HFFc6 (cell line): ENCODE results near the gene TAF10. TPM values are rescaled to one million over a fixed set of nuclear protein-coding genes. Genes with fewer than 3 reads are reported as not detected.

Experiments used
- DNase-seq: peaks from one replicate; pipeline ENCODE4 v3.0.0-alpha.2; 2018
- H3K27ac Mint-ChIP-seq: 2 replicates; pipeline ENCODE4 v1.8.0; 2020; ENCODE audit warnings: mild to moderate bottlenecking, mixed read lengths
- H3K27me3 Mint-ChIP-seq: 2 replicates; pipeline ENCODE4 v1.8.0; 2021; ENCODE audit warnings: mild to moderate bottlenecking, moderate library complexity, mixed read lengths; ENCODE audit not compliant: insufficient read depth
- H3K36me3 Mint-ChIP-seq: 2 replicates; pipeline ENCODE4 v1.8.0; 2021; ENCODE audit warnings: low read depth, mixed read lengths
- H3K4me1 Mint-ChIP-seq: 2 replicates; pipeline ENCODE4 v1.8.0; 2020; ENCODE audit warnings: low read depth, mixed read lengths
- H3K4me3 Mint-ChIP-seq: 2 replicates; pipeline ENCODE4 v1.8.0; 2020; ENCODE audit warnings: mild to moderate bottlenecking, moderate library complexity, mixed read lengths
- H3K9me3 Mint-ChIP-seq: 2 replicates; pipeline ENCODE4 v1.8.0; 2020; ENCODE audit warnings: mild to moderate bottlenecking, mixed read lengths
- CTCF ChIP-seq: fragments of 200-600 bp; sonication (generic); IDR thresholded peaks from 2 replicates; pipeline ENCODE4 v1.5.0; 2021; ENCODE audit warnings: antibody characterized with exemption, mild to moderate bottlenecking
- total RNA-seq, 6 experiments: library from RNA; stranded (reverse); fragmentation: NEBNext Ultra II Directional; extraction: Animal tissue kit (Norgen Biotek cat#: 25700); gene quantifications; 2 replicates in 1 of 6; 3 replicates in 5 of 6; pipeline ENCODE4 v1.2.3, GENCODE V29; 2021

Gene TAF10
- total RNA-seq, 6 experiments from 2014 or later = 148 to 205 (median 192) TPM

- no peak for DNase-seq
- Mint-ChIP-seq H3K27ac (no peak overlapping the region; the same call in 1 of the 2 replicates), H3K4me3 (no peak overlapping the region), H3K27me3 (peaks cover 2% of the 10 kb centered on the region), H3K4me1 (peaks cover 45% of the 10 kb centered on the region), H3K9me3 (no peaks in the 10 kb centered on the region), H3K36me3 (peaks cover 43% of the 10 kb centered on the region)
- TF ChIP-seq CTCF = no peak
Observed at GRCh38 chr11:6608011-6608410, 4.0 kb downstream of the TAF10 start.

- no peak overlapping the region; the same call in 1 of the 2 replicates for H3K4me3 Mint-ChIP-seq
- DNase-seq = peak; percentile 38
Observed at GRCh38 chr11:6607190-6607795, 4.7 kb downstream of the TAF10 start.

GRCh38 chr11:6606471-6607189 lies 5.4 kb downstream of the TAF10 start:
- H3K27me3 Mint-ChIP-seq = peaks cover 2% of the 10 kb centered on the region
- peaks cover 45% of the 10 kb centered on the region for H3K4me1 Mint-ChIP-seq
- H3K4me3 Mint-ChIP-seq = no peak overlapping the region
- no peaks in the 10 kb centered on the region for H3K9me3 Mint-ChIP-seq
- peak; percentile 87 for DNase-seq
- no peak overlapping the region; the same call in 1 of the 2 replicates for H3K27ac Mint-ChIP-seq
- no peak for TF ChIP-seq CTCF
- H3K36me3 Mint-ChIP-seq = peaks cover 48% of the 10 kb centered on the region

More at GRCh38 chr11:6607190-6607795, 4.7 kb downstream of the TAF10 start:
- H3K36me3 Mint-ChIP-seq = peaks cover 43% of the 10 kb centered on the region
- no peaks in the 10 kb centered on the region for H3K9me3 Mint-ChIP-seq
- H3K27me3 Mint-ChIP-seq = peaks cover 2% of the 10 kb centered on the region
- H3K4me1 Mint-ChIP-seq = peaks cover 45% of the 10 kb centered on the region
- no peak for TF ChIP-seq CTCF
- H3K27ac Mint-ChIP-seq = no peak overlapping the region; the same call in 1 of the 2 replicates

GRCh38 chr11:6604790-6605189 lies 7.2 kb downstream of the TAF10 start:
- H3K36me3 Mint-ChIP-seq = peaks cover 33% of the 10 kb centered on the region
- no peaks in the 10 kb centered on the region; the same call in 1 of the 2 replicates for H3K27me3 Mint-ChIP-seq
- H3K27ac Mint-ChIP-seq = no peak overlapping the region
- H3K9me3 Mint-ChIP-seq = no peaks in the 10 kb centered on the region
- peaks cover 28% of the 10 kb centered on the region for H3K4me1 Mint-ChIP-seq
- DNase-seq = no peak
- TF ChIP-seq CTCF = no peak
- H3K4me3 Mint-ChIP-seq = no peak overlapping the region

GRCh38 chr11:6604081-6604626 lies 7.9 kb downstream of the TAF10 start:
- no peaks in the 10 kb centered on the region; the same call in 1 of the 2 replicates for H3K27me3 Mint-ChIP-seq
- H3K36me3 Mint-ChIP-seq = peaks cover 31% of the 10 kb centered on the region
- no peak overlapping the region for H3K4me3 Mint-ChIP-seq
- peak; percentile 67 for DNase-seq
- peaks cover 22% of the 10 kb centered on the region for H3K4me1 Mint-ChIP-seq
- TF ChIP-seq CTCF = peak; percentile 37; the same call in 1 of the 2 replicates
- no peak overlapping the region for H3K27ac Mint-ChIP-seq
- no peaks in the 10 kb centered on the region for H3K9me3 Mint-ChIP-seq
